H1 (cell line): Measurements from ENCODE around the gene NASP.

Source experiments
- EGR1 ChIP-seq: IDR thresholded peaks from 2 replicates; pipeline ENCODE4 v1.6.1; 2011; ENCODE audit warnings: low read depth, low read length, borderline replicate concordance
- RAD21 ChIP-seq, 2 experiments: IDR thresholded peaks in 1 of 2; conservative IDR thresholded peaks in 1 of 2; 2 replicates each; pipeline ENCODE4 v1.6.1; 2011; ENCODE audit warnings: low read depth in 2 of 2, low read length in 2 of 2, improper control_type of control experiment in 1 of 2, inconsistent platforms in 1 of 2, mild to moderate bottlenecking in 1 of 2, moderate library complexity in 1 of 2
- TCF12 ChIP-seq: IDR thresholded peaks from 2 replicates; pipeline ENCODE4 v1.6.1; 2011; ENCODE audit warnings: low read depth, mild to moderate bottlenecking, low read length

DNA sequence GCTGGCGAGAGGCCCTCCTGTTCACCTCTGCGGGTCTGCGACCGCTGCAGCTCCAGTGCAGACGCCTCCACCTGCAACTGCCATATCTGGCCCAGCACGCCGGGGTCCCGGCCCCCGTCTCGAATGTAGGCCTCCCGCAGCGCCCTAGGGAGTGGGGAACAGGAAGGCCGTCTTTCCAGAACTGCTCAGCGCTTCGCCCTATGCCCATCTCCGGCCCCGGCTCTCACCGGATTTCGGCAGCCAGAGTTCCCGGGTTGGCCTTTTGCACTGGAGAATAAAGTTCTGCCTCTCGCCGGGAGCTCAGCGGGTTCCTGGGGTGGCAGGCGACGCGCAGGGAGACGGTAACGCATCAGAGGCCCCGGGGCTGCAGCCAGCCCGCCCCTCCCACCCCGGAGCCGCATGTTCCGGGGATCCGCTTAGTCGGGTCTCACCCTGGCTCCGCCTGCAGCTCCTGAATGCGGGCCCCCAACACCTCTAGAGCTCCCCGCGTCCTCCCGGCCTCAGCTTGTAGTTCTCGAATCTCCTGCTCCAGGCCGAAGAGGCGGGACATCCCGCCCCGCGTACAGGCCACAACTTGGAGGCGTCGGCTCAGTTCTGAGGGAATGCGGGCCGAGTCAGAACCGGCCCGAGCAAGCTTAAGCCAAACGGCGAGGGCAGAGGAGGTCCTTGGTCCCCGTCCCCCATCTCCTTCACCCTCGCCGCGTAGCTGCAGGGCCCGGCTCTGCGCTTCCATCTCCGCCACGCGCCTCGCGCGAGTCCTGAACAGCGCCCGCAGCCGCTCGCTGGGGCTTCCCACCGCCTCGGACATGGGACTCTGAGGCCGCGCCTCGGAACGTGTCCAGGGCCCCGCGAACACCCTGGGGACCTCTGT, 38.9 kb downstream of the NASP start:
- TF ChIP-seq EGR1 = no peak
- TF ChIP-seq RAD21 (IDR thresholded peaks at IDR 0.05 in 1 of 2, conservative IDR thresholded peaks at IDR 0.05 in 1 of 2; ENCODE audit: low read depth in 2 of 2, low read length in 2 of 2) = no peak
- TF ChIP-seq TCF12 = no peak
